Muscle layer of duodenum (tissue), 2 donors: ENCODE results near the gene WDFY1.
A peak's percentile ranks its signal among the peaks of the same experiment; 100 is the strongest.

Experiments
- H3K27ac ChIP-seq: one replicate; pipeline ENCODE4 v1.7.0; 2013; ENCODE audit warnings: mild to moderate bottlenecking, low read length
- H3K27me3 ChIP-seq: one replicate; pipeline ENCODE4 v1.7.0; 2013; ENCODE audit warnings: low read depth, mild to moderate bottlenecking, control low read depth, low read length
- H3K36me3 ChIP-seq, 2 donors: one replicate each; pipeline ENCODE4 v1.7.0; 2013; ENCODE audit warnings: low read length in 2 of 2, control low read depth in 1 of 2, mild to moderate bottlenecking in 1 of 2; ENCODE audit not compliant: insufficient read depth in 2 of 2, control insufficient read depth in 1 of 2
- H3K4me1 ChIP-seq, 2 donors: one replicate each; pipeline ENCODE4 v1.7.0; 2013; ENCODE audit warnings: low read length in 2 of 2, mild to moderate bottlenecking in 2 of 2, control low read depth in 1 of 2, moderate library complexity in 1 of 2; ENCODE audit not compliant: insufficient read depth in 2 of 2, control insufficient read depth in 1 of 2
- H3K4me3 ChIP-seq, 2 donors: one replicate each; pipeline ENCODE4 v1.7.0; 2013; ENCODE audit warnings: low read length in 2 of 2, low read depth in 1 of 2, mild to moderate bottlenecking in 1 of 2
- H3K9me3 ChIP-seq, 2 donors: one replicate each; pipeline ENCODE4 v1.7.0; 2013; ENCODE audit warnings: low read length in 2 of 2, control low read depth in 1 of 2, mild to moderate bottlenecking in 1 of 2; ENCODE audit not compliant: control insufficient read depth in 1 of 2
- donor health status: healthy.

The WDFY1 gene

GRCh38 chr2:223944703-223945531 is at the start of gene WDFY1:
WDFY1 (minus strand) TSS chr2:223945335; CDS start chr2:223945284, 51 bp downstream.
- no peaks in the 10 kb centered on the region for H3K9me3 ChIP-seq
- peaks cover 0 to 5% of the 10 kb centered on the region in 2 donors for H3K36me3 ChIP-seq
- H3K27me3 ChIP-seq, result no peaks in the 10 kb centered on the region
- H3K4me1 ChIP-seq, result peaks cover 10 to 18% of the 10 kb centered on the region in 2 donors
- H3K27ac ChIP-seq, result peak within 1 kb of the TSS; percentile 77
- peak within 1 kb of the TSS; percentile 79 to 99 for H3K4me3 ChIP-seq

- no peak overlapping the region for H3K27ac ChIP-seq
- H3K9me3 ChIP-seq, result no peaks in the 10 kb centered on the region
- H3K4me1 ChIP-seq, result peaks cover 4 to 7% of the 10 kb centered on the region in 2 donors
These were observed 49.5 kb upstream of the WDFY1 start for GRCh38 chr2:223994562-223995162.

GRCh38 chr2:223993634-223994232 is 48.6 kb upstream of the WDFY1 start:
- Histone ChIP-seq H3K36me3 (no peaks in the 10 kb centered on the region), H3K27ac (no peak overlapping the region), H3K4me3 (no peak overlapping the region), H3K27me3 (no peaks in the 10 kb centered on the region), H3K4me1 (peaks cover 4 to 7% of the 10 kb centered on the region in 2 donors), H3K9me3 (no peaks in the 10 kb centered on the region)

More at GRCh38 chr2:223994562-223995162, 49.5 kb upstream of the WDFY1 start:
- H3K36me3 ChIP-seq, result no peaks in the 10 kb centered on the region
- no peaks in the 10 kb centered on the region for H3K27me3 ChIP-seq
- no peak overlapping the region for H3K4me3 ChIP-seq

DNA sequence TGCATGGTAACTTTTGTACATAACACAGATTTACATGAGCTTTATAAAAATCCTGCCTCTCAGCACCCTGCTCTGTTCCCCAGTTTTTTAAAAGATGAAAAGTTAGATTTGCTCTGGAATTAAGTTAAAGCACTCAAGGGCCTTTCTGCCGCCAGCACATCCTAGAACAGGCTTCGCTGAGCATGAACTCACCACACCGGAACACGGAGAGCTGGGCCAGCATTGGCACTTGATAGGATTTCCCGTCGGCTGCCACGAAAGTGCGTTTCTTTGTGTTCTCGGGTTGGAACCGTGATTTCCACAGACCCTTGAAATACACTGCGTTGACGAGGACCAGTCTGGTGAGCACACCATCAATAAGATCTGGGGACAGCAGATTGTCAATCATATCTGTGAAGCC is 46.5 kb upstream of the WDFY1 start:
- H3K36me3 ChIP-seq, result no peaks in the 10 kb centered on the region
- H3K27ac ChIP-seq, result no peak overlapping the region
- H3K9me3 ChIP-seq, result no peaks in the 10 kb centered on the region

DNA sequence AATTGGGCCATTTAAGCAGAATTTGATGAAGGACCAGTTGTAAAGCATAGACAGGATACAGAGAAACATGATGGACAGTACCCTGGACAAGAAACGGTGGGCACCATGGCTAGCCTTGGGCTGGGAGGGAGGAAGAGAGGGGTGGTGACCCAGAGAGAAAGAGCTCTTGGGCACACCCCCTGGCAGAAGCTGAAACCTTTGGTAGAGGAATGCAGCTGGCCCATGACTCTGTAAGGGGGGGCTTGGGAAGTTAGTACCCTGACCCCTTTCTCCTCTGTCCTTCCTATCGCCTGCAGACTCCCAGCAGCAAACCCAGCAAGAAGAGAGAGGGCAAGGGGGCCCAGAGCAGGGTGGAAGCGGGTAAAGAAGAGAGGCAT is 44.7 kb upstream of the WDFY1 start:
- Histone ChIP-seq H3K36me3 (no peaks in the 10 kb centered on the region), H3K27ac (no peak overlapping the region), H3K9me3 (no peaks in the 10 kb centered on the region), H3K4me3 (no peak overlapping the region), H3K27me3 (no peaks in the 10 kb centered on the region), H3K4me1 (peaks cover 4 to 7% of the 10 kb centered on the region in 2 donors)

More for the DNA sequence above, 46.5 kb upstream of the WDFY1 start:
- H3K4me3 ChIP-seq, result no peak overlapping the region
- H3K4me1 ChIP-seq, result peaks cover 4 to 7% of the 10 kb centered on the region in 2 donors
- H3K27me3 ChIP-seq, result no peaks in the 10 kb centered on the region

DNA sequence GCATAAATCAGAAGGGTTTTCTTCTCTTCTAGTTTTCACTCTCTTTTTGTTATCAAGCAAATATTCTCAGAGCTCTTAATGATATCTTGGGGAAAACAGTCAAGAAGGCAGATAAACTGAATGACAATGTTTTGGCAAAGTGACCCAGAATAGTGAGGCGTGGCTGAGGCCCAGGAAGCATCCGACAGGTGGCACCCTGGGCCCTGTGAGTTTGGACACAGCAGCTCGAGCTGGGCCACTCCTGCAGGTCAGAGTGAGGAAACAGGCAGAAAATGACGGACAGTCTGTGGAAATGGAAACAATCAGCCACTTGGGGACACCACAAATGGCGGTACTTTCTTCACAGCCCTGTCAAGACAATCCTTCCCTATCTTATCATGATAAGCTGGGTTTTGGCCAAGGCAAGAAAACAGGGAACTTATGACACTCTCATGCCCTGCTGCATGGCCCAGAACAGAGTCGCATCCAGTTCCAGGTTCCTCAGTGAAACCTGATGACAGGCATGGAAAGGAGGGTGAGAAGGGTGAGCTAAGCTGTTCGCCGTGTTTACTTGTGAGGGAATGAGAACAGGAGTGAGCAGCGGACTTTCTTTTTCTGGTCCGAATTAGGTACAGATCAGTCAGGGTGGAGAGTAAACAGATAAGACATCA is 44.2 kb upstream of the WDFY1 start:
- peaks cover 4 to 6% of the 10 kb centered on the region in 2 donors for H3K4me1 ChIP-seq
- H3K4me3 ChIP-seq, result no peak overlapping the region
- no peaks in the 10 kb centered on the region for H3K27me3 ChIP-seq
- H3K27ac ChIP-seq, result no peak overlapping the region
- H3K9me3 ChIP-seq, result no peaks in the 10 kb centered on the region
- H3K36me3 ChIP-seq, result no peaks in the 10 kb centered on the region

DNA sequence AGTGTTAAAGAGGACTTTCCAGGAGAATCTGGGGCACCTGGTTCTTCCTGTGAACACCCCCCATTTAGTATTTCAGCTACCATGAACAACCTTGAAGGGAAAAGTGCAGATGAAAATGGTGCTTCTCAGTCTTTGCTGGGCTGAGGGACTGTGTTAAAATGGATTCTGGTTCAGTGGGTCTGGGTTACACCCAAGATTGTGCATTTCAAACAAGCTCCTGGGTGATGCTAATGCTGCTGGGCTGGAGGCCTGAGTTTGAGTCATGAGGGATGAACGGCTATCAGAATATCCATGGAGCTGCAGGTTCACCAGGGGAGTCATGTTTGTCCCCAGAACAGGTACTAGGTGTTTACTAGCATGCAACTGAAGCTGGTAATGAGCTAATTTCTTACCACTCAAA is 36.1 kb upstream of the WDFY1 start:
- H3K4me1 ChIP-seq, result no peaks in the 10 kb centered on the region
- H3K9me3 ChIP-seq, result no peaks in the 10 kb centered on the region
- no peak overlapping the region for H3K27ac ChIP-seq
- H3K36me3 ChIP-seq, result peaks cover 0 to 6% of the 10 kb centered on the region in 2 donors
- no peaks in the 10 kb centered on the region for H3K27me3 ChIP-seq
- H3K4me3 ChIP-seq, result no peak overlapping the region

GRCh38 chr2:223980803-223981202 is 35.7 kb upstream of the WDFY1 start:
- Histone ChIP-seq H3K4me1 (no peaks in the 10 kb centered on the region), H3K4me3 (no peak overlapping the region), H3K9me3 (no peaks in the 10 kb centered on the region), H3K36me3 (peaks cover 0 to 6% of the 10 kb centered on the region in 2 donors), H3K27ac (no peak overlapping the region), H3K27me3 (no peaks in the 10 kb centered on the region)

- Histone ChIP-seq H3K27ac (no peak overlapping the region), H3K36me3 (peaks cover 0 to 6% of the 10 kb centered on the region in 2 donors), H3K9me3 (no peaks in the 10 kb centered on the region), H3K4me3 (no peak overlapping the region), H3K27me3 (no peaks in the 10 kb centered on the region), H3K4me1 (no peaks in the 10 kb centered on the region)
These were observed 35.2 kb upstream of the WDFY1 start for GRCh38 chr2:223980397-223980735.

DNA sequence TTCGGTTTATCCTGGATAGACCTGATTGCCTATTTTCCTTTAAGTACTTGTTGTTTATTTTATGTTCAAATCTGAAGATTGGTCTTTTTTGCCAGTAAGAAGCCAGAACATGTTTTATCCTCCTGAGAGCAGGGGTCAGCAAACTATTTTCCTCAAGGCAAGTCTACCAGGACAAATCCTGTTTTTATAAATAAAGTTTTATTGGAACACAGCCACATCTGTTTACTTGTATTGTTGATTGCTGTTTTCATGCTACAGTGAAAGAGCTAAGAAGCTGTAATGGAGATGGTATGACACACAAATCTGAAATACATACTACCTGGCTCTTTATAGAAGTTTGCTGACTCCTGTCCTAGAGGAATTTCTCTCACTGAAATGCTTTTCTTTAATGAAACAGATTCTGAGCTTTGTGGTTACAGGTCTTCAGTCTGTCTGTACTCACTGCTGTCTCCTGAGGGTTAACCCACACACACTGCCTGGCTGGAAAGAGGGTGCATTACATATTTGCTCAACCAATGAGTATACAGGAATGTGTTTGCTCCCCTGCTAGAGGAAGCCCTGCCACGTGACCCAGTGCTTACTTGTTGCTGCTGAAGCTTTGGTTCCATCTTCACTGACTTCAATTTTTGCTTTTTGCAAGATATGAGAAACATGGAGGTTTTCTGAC is 34.7 kb upstream of the WDFY1 start:
- H3K4me1 ChIP-seq, result no peaks in the 10 kb centered on the region
- no peak overlapping the region for H3K27ac ChIP-seq
- peaks cover 0 to 6% of the 10 kb centered on the region in 2 donors for H3K36me3 ChIP-seq
- no peaks in the 10 kb centered on the region for H3K9me3 ChIP-seq
- no peaks in the 10 kb centered on the region for H3K27me3 ChIP-seq
- no peak overlapping the region for H3K4me3 ChIP-seq

DNA sequence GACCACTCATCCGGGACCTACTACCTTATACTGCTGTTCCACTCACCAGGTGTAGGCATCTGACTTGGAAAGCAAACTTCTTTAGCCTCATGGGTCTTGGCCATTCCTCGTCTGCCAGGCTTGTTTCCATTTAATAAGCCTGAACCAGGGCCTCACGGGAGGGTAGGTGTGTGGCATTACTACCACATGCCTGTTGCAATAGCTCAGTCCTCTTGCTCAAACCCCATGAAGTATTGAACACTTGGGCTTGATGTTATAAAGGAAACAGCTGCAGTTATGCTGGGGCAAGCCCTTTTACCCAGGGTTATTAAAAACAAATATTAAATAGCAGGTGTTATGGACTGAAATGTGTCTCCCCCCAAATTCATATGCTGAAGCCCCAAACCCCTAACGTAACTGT is 33.3 kb upstream of the WDFY1 start:
- Histone ChIP-seq H3K4me1 (no peaks in the 10 kb centered on the region), H3K36me3 (peaks cover 0 to 6% of the 10 kb centered on the region in 2 donors), H3K4me3 (no peak overlapping the region), H3K27ac (no peak overlapping the region), H3K9me3 (no peaks in the 10 kb centered on the region), H3K27me3 (no peaks in the 10 kb centered on the region)
